ENCODE measurements around the gene FUS. TPM values are rescaled to one million over a fixed set of nuclear protein-coding genes. Genes with fewer than 3 reads are reported as not detected.
A peak's percentile ranks its signal among the peaks of the same experiment; 100 is the strongest.
"Not testable (repeated sequence)": the region's sequence is repeated elsewhere in the genome, so short reads cannot be mapped to it uniquely, and the experiment has no call there.

The FUS gene
- total RNA-seq, result 82.2 TPM

- DNase-seq, result peak; percentile 98
Observed at GRCh38 chr16:31179747-31180459, at the start of gene FUS. FUS (plus strand) TSS chr16:31180139; CDS start chr16:31180215, 76 bp downstream.

DNA sequence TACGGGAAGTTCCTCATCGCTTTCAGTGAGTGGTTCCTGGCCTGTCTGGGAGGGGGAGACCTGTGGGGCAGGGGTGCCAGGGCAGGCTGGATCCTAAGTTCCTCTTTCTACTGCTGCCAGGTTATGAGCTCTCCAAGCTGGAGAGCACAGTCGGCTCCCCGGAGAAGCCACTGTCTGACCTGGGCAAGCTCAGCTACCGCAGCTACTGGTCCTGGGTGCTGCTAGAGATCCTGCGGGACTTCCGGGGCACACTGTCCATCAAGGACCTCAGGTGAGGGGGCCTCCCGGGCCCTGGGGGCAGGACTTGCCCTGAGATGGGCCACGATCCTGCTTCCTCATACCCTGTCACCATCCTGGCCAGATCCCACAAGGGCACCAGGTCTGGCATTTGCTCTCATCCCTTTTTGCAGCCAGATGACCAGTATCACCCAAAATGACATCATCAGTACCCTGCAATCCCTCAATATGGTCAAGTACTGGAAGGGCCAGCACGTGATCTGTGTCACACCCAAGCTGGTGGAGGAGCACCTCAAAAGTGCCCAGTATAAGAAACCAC is 49.5 kb upstream of the FUS start:
- DNase-seq, result no peak

GRCh38 chr16:31130899-31131298 is 49.0 kb upstream of the FUS start:
- DNase-seq, result no peak

DNA sequence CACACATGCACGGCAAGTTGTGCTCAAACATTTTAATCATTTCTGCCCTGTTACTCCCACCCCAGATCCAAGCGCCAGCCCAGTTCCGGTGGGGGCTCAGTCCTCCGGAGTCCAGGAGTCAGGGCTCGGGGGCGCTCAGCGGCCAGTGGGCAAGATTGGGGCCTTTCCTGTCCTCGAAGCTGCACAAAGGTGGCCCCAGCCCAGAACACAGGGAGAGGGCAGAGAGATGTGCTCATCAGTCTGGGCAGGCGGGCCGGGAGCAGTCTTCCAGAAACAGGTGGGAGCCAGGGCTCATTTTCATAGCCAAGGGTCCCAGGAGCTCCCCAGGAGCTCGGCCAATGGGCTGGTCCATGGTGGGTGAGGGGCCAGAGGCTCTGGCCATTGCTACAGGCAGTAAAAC is 48.5 kb upstream of the FUS start:
- no peak for DNase-seq

GRCh38 chr16:31131841-31132271 is 48.1 kb upstream of the FUS start:
- no peak for DNase-seq

DNA sequence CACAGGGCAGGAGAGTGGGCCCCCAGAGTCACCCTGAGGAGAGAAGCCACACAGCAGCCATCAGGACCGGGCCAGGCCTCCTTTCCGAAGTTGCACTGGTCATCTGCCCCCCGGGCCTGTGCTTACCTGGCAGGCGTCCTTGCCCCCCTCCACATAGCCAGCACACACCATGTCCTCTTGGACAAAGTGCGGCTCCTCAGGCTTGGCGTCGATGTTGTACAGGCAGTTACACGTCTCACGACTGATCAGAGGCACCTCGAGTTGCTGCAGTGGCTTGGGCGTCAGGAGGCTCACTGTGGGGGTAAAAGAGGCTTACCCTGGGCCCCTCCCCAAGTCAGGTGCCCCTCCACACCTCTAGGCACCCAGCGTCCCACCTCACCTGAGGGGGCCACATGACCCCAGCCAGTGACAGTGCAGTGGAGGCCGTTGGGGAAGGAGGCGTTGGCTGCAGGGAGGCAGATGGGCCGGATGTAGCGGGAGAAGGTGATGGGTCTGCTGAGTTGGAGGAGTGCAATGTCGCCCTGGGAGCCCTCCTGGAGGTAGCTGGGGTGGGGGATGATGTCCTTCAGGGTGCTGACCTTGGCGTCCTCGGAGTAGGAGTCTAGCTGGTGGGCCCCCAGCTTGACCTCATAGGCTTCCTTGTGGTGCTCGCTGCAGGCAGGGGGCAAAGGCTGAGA is 47.5 kb upstream of the FUS start:
- DNase-seq, result no peak

DNA sequence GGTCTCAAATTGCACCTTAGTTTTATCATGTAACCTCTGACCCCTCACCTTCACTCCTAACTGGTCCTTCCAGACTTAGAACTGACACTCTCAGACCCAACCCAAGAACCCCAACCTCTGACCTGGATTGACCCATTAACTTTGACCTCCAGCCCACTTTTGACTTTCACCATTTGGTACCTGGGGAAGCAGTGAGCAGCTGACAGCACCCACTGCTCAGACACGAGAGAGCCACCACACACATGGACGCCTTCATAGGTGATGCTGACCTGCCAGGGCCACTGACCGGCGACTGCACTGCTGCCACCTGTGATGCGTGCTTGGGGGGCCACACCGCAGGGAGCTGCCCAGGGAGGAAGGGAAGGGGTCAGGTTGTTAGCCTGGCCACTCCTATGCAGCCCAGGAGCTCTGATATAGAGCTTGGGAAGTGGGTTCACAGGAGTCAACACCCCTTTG is 46.9 kb upstream of the FUS start:
- no peak for DNase-seq

GRCh38 chr16:31134091-31134571 is 45.8 kb upstream of the FUS start:
- DNase-seq, result no peak

DNA sequence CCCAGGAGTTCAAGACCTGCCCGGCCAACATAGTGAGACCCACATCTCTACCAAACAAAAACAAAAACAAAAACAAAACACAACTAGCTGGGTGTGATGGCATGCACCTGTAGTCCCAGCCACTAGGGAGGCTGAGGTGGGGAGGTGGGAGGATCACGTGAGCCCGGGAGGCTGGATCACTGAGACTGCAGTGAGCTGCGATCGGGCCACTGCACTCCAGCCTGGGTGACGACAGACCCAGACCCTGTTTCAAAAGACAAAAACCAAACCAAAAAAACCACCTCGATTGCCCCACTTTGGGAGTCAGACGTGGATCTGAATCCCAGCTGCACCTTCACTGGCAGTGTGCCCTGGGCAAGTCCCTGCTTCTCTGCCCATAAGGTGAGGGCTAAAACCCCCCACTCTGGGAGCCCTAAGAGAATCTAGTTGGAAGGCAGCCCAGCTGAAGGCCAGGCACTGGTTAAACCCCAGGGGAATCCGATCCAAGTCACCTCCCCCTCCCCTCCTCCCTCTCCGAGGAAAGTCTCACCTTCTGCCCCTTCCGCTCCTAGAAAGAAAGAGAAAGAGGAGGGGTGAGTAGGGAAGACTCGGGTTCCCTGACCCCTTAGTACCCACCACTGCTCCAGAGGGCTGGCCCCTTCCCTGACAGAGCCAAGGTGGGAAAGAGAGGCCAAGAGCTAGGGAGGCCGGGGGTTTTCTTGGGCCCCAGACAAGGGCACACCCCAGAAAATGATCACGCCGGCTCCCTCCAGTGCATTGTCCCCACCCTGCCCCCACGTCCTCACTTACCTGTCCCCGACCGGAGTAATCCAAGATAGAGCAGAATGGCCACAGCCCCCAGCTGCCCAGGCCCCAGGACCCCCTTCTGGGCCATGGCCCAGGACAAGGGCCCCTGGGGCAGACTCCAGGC is 45.1 kb upstream of the FUS start:
- DNase-seq, result no peak

DNA sequence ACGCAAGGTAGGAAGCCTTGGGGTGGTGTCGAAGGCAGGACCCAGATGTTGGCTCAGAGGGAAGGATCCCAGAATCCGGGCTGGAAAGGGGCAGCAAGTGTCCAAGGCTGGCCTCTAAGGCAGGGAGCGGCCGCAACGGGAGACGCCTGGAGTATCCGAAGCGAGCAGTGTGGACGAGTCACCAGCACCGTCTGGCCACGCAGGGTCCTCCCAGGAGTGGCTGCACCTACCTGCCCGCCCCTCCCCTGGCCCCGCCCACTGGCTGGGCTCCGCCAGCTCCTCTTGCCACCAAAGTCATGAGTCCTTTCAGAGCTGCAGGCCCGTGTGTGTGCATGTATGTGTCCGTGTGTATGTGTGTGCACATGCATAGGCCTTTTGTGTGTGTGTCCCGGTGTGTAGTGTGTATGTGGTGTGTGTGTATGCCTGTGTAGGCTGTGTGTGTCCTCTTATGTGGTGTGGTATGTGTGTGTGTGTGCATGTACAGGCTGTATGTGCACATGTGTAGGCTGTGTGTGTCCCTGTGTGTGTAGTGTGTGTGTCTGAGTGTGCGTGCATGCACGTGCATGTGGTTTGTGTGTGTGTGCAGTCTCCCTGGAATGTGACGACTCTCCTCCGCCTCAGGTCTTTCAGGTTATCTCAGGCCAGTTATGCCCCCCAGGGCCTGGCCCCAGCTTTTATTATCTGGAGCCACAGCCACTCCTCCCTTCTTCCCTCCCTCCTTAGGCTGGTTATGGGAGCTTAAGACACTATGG is 44.2 kb upstream of the FUS start, which contains the start of gene PRSS8:
Gene PRSS8, minus strand, starts transcription at position 193 of the 752 bp plus-strand sequence. CDS start 229 bp downstream, outside the sequence.
- DNase-seq, result no peak

GRCh38 chr16:31136287-31136662 is 43.7 kb upstream of the FUS start:
- no peak for DNase-seq

- not testable (repeated sequence) for DNase-seq
Observed at GRCh38 chr16:31136822-31137499, 43.0 kb upstream of the FUS start.

- DNase-seq, result no peak
Observed at GRCh38 chr16:31138621-31139578, 41.0 kb upstream of the FUS start.

DNA sequence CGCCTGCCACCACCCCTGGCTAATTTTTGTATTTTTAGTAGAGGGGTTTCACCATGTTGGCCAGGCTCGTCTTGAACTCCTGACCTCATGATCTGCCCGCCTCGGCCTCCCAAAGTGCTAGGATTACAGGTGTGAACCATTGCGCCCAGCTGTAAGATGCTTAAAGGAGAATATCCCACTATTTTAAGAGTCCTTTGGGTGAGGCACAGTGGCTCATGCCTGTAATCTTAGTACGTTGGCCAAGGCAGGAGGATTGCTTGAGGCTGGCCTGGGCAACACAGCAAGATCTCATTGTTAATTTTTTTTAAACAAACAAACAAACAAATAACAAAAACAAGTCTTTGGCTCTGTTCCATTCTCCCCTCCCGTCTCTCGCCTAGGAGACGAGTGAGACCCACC is 38.9 kb upstream of the FUS start:
- not testable (repeated sequence) for DNase-seq

DNA sequence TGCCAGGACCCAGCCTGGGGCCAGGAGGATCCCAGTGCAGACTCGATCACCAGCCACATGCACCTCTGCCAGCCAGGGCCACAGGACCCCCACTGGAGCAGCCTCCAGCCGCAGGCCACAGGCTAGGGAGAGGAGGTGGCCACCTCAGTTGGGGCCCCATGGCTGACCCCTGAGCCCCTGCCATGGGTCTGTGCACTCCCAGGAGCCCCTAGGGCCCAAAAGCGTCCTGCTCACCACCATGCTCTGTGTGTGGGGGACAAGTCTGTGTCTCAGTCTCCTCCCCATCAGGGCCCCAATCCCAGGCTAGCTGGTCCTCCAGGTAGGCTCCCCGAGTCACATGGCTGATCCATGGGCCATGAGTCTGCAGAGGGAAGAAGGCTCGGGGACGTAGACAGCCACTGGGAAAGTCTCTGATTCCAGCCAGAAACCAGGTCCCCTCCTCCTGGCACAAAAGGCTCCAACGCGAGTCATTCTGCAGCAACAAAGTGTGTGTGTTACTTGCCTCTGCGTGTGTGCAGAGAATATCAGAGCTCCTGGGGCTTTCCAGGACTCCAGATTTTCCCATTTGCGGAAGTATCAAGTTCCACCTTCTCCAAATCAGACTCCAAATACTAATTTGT is 38.3 kb upstream of the FUS start:
- no peak for DNase-seq

DNA sequence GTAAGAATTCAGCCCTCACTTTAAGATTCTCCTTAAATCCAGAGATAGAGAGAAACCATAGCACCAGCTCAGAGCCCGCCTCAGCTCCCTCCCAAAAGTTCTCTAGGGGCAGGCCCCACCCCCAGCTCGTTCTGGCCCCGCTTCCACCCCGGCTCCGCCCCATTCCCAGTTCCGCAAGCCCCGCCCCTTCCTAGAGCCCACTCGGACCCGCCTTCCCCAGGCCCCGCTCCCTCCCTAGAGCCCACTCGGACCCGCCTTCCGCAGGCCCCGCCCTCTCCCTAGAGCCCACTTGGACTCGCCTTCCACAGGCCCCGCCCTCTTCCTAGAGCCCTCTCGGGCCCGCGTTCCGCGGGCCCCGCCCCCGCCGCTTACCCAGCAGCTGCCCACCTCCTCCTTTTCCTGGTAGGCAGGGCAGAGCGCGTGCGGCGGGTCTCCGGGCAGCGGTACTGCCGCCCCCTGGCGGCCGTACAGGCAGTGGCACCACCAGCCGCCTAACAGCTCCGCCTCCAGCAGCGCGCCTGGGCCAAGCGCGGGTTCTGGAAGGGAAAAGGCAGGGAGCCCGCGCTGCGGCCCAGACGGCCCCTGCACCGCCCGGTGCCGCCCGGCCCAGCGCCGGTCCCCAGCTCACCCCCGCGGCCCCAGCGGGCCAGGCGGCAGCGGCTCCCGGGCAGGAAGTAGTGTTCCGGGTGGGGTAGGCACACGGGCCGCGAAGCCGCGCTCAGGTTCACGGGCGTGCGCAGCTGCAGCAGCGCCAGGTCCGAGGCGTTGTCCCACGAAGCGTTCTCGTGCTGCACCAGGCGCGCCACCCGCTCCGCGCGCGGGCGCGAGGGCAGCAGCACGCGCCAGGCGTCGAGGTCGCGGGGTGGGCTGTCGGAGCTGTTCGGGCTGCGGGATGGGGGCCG is 37.6 kb upstream of the FUS start:
- DNase-seq, result peak; percentile 100

- no peak for DNase-seq
Observed at GRCh38 chr16:31143011-31143693, 36.8 kb upstream of the FUS start.

All from tongue (tissue), 2 donors.